B cell (primary cell): ENCODE data around the gene KLHL17. TPM values are rescaled to one million over a fixed set of nuclear protein-coding genes. Genes with fewer than 3 reads are reported as not detected.

Experiments
- ATAC-seq: fragments of 200-7000 bp; cut with Tn5 transposase; one replicate; pipeline ENCODE4 v1.10.0; 2021; ENCODE audit warnings: low read depth, mild to moderate bottlenecking, moderate number of reproducible peaks, moderate library complexity
- CTCF ChIA-PET: fragments of 350-600 bp; sonication (Branson Sonifier 250); formaldehyde crosslinking; loops from one replicate; lab custom pipeline; 2021; ENCODE audit warnings: antibody characterized with exemption, inconsistent platforms; lab: Charles Lee
- POLR2A ChIA-PET: fragments of 350-600 bp; sonication (Branson Sonifier 250); formaldehyde crosslinking; loops from one replicate; lab custom pipeline; 2021; ENCODE audit warnings: antibody characterized with exemption; lab: Charles Lee
- DNase-seq: peaks from one replicate; pipeline ENCODE4 v3.0.0; 2013
- H2AFZ ChIP-seq: 2 replicates; pipeline ENCODE4 v1.6.1; 2012; ENCODE audit warnings: mild to moderate bottlenecking, low read depth, low read length; ENCODE audit not compliant: insufficient read depth, poor library complexity, severe bottlenecking
- H3K27ac ChIP-seq, 2 donors: 1 replicate in 1 of 2; 2 replicates in 1 of 2; pipeline ENCODE4 v1.5.1; 2012 to 2013; ENCODE audit warnings: low read length in 2 of 2, mild to moderate bottlenecking in 2 of 2, moderate library complexity in 1 of 2
- H3K27me3 ChIP-seq, 4 experiments: fragments of 200-600 bp in 1 of 4; sonication (generic) in 1 of 4; replicated peaks in 1 of 4; 1 replicate in 2 of 4; 2 replicates in 2 of 4; pipeline versions ENCODE4 v1.6.1 to v1.7.0; 2013 to 2016; ENCODE audit warnings: low read length in 3 of 4, mild to moderate bottlenecking in 2 of 4, mixed read lengths in 1 of 4, moderate library complexity in 1 of 4; ENCODE audit not compliant: insufficient read depth in 4 of 4, control insufficient read depth in 3 of 4; ENCODE audit errors: control extremely low read depth in 1 of 4
- H3K36me3 ChIP-seq, 2 experiments: replicated peaks in 1 of 2; 1 replicate in 1 of 2; 2 replicates in 1 of 2; pipeline versions ENCODE4 v1.6.1 to v1.7.1; 2013; ENCODE audit warnings: low read length in 1 of 2; ENCODE audit not compliant: insufficient read depth in 2 of 2, control insufficient read depth in 1 of 2; ENCODE audit errors: control extremely low read depth in 1 of 2, extremely low read depth in 1 of 2
- H3K4me1 ChIP-seq, 2 donors: fragments of 200-600 bp in 1 of 2; sonication (generic) in 1 of 2; 1 replicate in 1 of 2; 2 replicates in 1 of 2; pipeline versions ENCODE4 v1.5.1 to v1.6.1; 2013 to 2017; ENCODE audit warnings: low read length in 2 of 2; ENCODE audit not compliant: control insufficient read depth in 2 of 2, insufficient read depth in 2 of 2
- H3K4me2 ChIP-seq: replicated peaks from 2 replicates; pipeline ENCODE3; 2012; ENCODE audit warnings: mild to moderate bottlenecking, low read depth, low read length; ENCODE audit not compliant: poor library complexity, severe bottlenecking
- H3K4me3 ChIP-seq, 5 experiments: fragments of 200-600 bp in 1 of 5; sonication (generic) in 1 of 5; 1 replicate in 3 of 5; 2 replicates in 2 of 5; pipeline versions ENCODE4 v1.5.1 to v1.7.0; 2011 to 2016; ENCODE audit warnings: low read length in 4 of 5, mild to moderate bottlenecking in 4 of 5, low read depth in 2 of 5, control low read depth in 1 of 5, moderate library complexity in 1 of 5; ENCODE audit not compliant: insufficient read depth in 1 of 5; ENCODE audit errors: control extremely low read depth in 1 of 5, extremely low read depth in 1 of 5
- H3K79me2 ChIP-seq: fragments of 200-600 bp; sonication (generic); one replicate; pipeline ENCODE4 v1.6.0; 2016; ENCODE audit warnings: low read length; ENCODE audit not compliant: control insufficient read depth, insufficient read depth
- H3K9ac ChIP-seq: fragments of 200-600 bp; sonication (generic); 2 replicates; pipeline ENCODE4 v1.6.1; 2017; ENCODE audit warnings: mild to moderate bottlenecking, low read length, moderate library complexity
- H3K9me3 ChIP-seq, 3 donors: one replicate each; pipeline versions ENCODE4 v1.6.1 to v1.7.1; 2013; ENCODE audit warnings: low read length in 2 of 3; ENCODE audit not compliant: control insufficient read depth in 2 of 3, insufficient read depth in 1 of 3; ENCODE audit errors: control extremely low read depth in 1 of 3
- H4K20me1 ChIP-seq: 2 replicates; pipeline ENCODE4 v1.6.0; 2012; ENCODE audit warnings: mild to moderate bottlenecking, low read length; ENCODE audit not compliant: insufficient read depth, control insufficient read depth, poor library complexity, severe bottlenecking
- H3K27ac Mint-ChIP-seq: one replicate; pipeline ENCODE4 v1.8.0; 2021; ENCODE audit warnings: mixed read lengths
- H3K27me3 Mint-ChIP-seq: one replicate; pipeline ENCODE4 v1.8.0; 2021; ENCODE audit warnings: mixed read lengths
- H3K4me1 Mint-ChIP-seq: one replicate; pipeline ENCODE4 v1.8.0; 2021; ENCODE audit warnings: mixed read lengths
- H3K4me3 Mint-ChIP-seq: one replicate; pipeline ENCODE4 v1.8.0; 2021; ENCODE audit warnings: mixed read lengths
- H3K9me3 Mint-ChIP-seq: one replicate; pipeline ENCODE4 v1.8.0; 2022; ENCODE audit warnings: mixed read lengths; ENCODE audit not compliant: insufficient read depth
- EZH2 ChIP-seq: IDR thresholded peaks from 2 replicates; pipeline ENCODE4 v1.6.1; 2012; ENCODE audit warnings: borderline replicate concordance, low read depth, mild to moderate bottlenecking, moderate library complexity, low read length; ENCODE audit not compliant: insufficient read depth, poor library complexity, severe bottlenecking
- WGBS: methylation state at CpG from one replicate; pipeline ENCODE4 v1.1.5; 2013; ENCODE audit warnings: missing lambda C conversion rate; ENCODE audit not compliant: insufficient coverage; 5-methylcytosine and 5-hydroxymethylcytosine counted together
- intact Hi-C: fragments of 100-400 bp; cut with micrococcal nuclease; formaldehyde crosslinking; loops from one replicate; pipeline ENCODE4 v1.10.0; 2022
- polyA plus RNA-seq: library from polyadenylated mRNA; depleted of rRNA; stranded (reverse); fragments of >200 nt; gene quantifications from 2 replicates; pipeline ENCODE4 v1.2.3, GENCODE V29; 2012
- total RNA-seq, 2 donors: library from RNA; stranded (reverse); fragments of 120-200 nt in 1 of 2; gene quantifications; 1 replicate in 1 of 2; 2 replicates in 1 of 2; pipeline versions ENCODE4 v1.2.3 to v1.2.4, GENCODE V29; 2013 to 2022
- TF ChIP-seq, protein P1 (sequence below): fragments of 200-600 bp; IDR thresholded peaks from one replicate; pipeline ENCODE4 v1.8.0; 2022; ENCODE audit warnings: antibody characterized with exemption, mild to moderate bottlenecking

KLHL17 gene
- total and polyA plus RNA-seq, 2 donors (not counting 1 experiment from before 2014, with no cell fraction given) = 30.1 to 57.5 TPM

- TF ChIP-seq EZH2 = no peak
- TF ChIP-seq, protein P1, sequence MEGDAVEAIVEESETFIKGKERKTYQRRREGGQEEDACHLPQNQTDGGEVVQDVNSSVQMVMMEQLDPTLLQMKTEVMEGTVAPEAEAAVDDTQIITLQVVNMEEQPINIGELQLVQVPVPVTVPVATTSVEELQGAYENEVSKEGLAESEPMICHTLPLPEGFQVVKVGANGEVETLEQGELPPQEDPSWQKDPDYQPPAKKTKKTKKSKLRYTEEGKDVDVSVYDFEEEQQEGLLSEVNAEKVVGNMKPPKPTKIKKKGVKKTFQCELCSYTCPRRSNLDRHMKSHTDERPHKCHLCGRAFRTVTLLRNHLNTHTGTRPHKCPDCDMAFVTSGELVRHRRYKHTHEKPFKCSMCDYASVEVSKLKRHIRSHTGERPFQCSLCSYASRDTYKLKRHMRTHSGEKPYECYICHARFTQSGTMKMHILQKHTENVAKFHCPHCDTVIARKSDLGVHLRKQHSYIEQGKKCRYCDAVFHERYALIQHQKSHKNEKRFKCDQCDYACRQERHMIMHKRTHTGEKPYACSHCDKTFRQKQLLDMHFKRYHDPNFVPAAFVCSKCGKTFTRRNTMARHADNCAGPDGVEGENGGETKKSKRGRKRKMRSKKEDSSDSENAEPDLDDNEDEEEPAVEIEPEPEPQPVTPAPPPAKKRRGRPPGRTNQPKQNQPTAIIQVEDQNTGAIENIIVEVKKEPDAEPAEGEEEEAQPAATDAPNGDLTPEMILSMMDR = no peak
- WGBS = 37% methylated on average over 18 of the region's 30 CpGs
- intact Hi-C loops = no loop called here
- Mint-ChIP-seq H3K4me3 (no peak overlapping the region), H3K27ac (no peak overlapping the region), H3K27me3 (peaks cover 32% of the 10 kb centered on the region), H3K9me3 (no peaks in the 10 kb centered on the region), H3K4me1 (peaks cover 10% of the 10 kb centered on the region)
- Histone ChIP-seq H3K79me2 (no peaks in the 10 kb centered on the region), H2AFZ (no peak overlapping the region), H3K4me3 (no peak overlapping the region), H3K27me3 (peaks cover 0 to 61% (median 18%) of the 10 kb centered on the region in 4 experiments), H3K4me1 (peaks cover 22 to 29% of the 10 kb centered on the region in 2 donors), H4K20me1 (no peaks in the 10 kb centered on the region), H3K27ac (no peak overlapping the region), H3K9ac (no peak overlapping the region), H3K36me3 (no peaks in the 10 kb centered on the region), H3K9me3 (peaks cover 0 to 33% (median 3%) of the 10 kb centered on the region in 3 donors), H3K4me2 (no peak overlapping the region)
- POLR2A ChIA-PET = no interaction called here
- CTCF ChIA-PET = interaction anchor here (1.5 kb wide), 1 partner anchor 11 kb away, joined by 6 read pairs; no protein-coding TSS in a partner anchor
- ATAC-seq (no peak), DNase-seq (no peak)
Observed at GRCh38 chr1:995665-996633, 35.6 kb downstream of the KLHL17 start.
